PFSK-1 (cell line): ENCODE results near the gene RGS2.

Source experiments
- FOXP2 ChIP-seq: optimal IDR thresholded peaks from 2 replicates; pipeline ENCODE3; 2011; ENCODE audit warnings: borderline replicate concordance, control low read depth, inconsistent platforms; ENCODE audit not compliant: insufficient read depth; ENCODE audit errors: extremely low read length, extremely low read depth
- POLR2AphosphoS5 ChIP-seq: IDR thresholded peaks from 2 replicates; pipeline ENCODE4 v1.6.1; 2012; ENCODE audit warnings: low read depth, mild to moderate bottlenecking, control low read depth, low read length, moderate library complexity
- REST ChIP-seq, 2 experiments: IDR thresholded peaks; 2 replicates each; pipeline versions ENCODE4 v1.6.1 to v1.8.0; 2011 to 2012; ENCODE audit warnings: low read depth in 2 of 2, low read length in 2 of 2, control low read depth in 1 of 2, inconsistent platforms in 1 of 2, mild to moderate bottlenecking in 1 of 2, moderate library complexity in 1 of 2; ENCODE audit not compliant: insufficient read depth in 1 of 2
- SIN3A ChIP-seq: IDR thresholded peaks from 2 replicates; pipeline ENCODE4 v1.6.1; 2012; ENCODE audit warnings: mild to moderate bottlenecking, low read length, moderate library complexity, borderline replicate concordance; ENCODE audit not compliant: insufficient read depth
- TAF1 ChIP-seq: IDR thresholded peaks from 2 replicates; pipeline ENCODE4 v1.6.1; 2012; ENCODE audit warnings: low read length, control low read depth, borderline replicate concordance; ENCODE audit not compliant: insufficient read depth

RGS2 gene

GRCh38 chr1:192849442-192849841 is 40.6 kb downstream of the RGS2 start:
- TF ChIP-seq REST (IDR thresholded peaks at IDR 0.05; ENCODE audit: insufficient read depth in 1 of 2, low read depth in 2 of 2, low read length in 2 of 2): no peak
- no peak for TF ChIP-seq POLR2AphosphoS5
- TF ChIP-seq FOXP2: no peak
- no peak for TF ChIP-seq TAF1
- no peak for TF ChIP-seq SIN3A

- TF ChIP-seq FOXP2 (no peak), SIN3A (no peak), TAF1 (no peak), POLR2AphosphoS5 (no peak), REST (IDR thresholded peaks at IDR 0.05; ENCODE audit: insufficient read depth in 1 of 2, low read depth in 2 of 2, low read length in 2 of 2) (no peak)
Measured at GRCh38 chr1:192852001-192852947, 43.4 kb downstream of the RGS2 start.

GRCh38 chr1:192858456-192858855 is 49.6 kb downstream of the RGS2 start:
- no peak for TF ChIP-seq FOXP2
- no peak for TF ChIP-seq REST (IDR thresholded peaks at IDR 0.05; ENCODE audit: insufficient read depth in 1 of 2, low read depth in 2 of 2, low read length in 2 of 2)
- no peak for TF ChIP-seq SIN3A
- TF ChIP-seq TAF1: no peak
- no peak for TF ChIP-seq POLR2AphosphoS5

GRCh38 chr1:192859808-192860207 is 51.0 kb downstream of the RGS2 start:
- TF ChIP-seq TAF1: no peak
- TF ChIP-seq SIN3A: no peak

GRCh38 chr1:192860478-192861185 is 51.8 kb downstream of the RGS2 start:
- TF ChIP-seq REST (IDR thresholded peaks at IDR 0.05; ENCODE audit: insufficient read depth in 1 of 2, low read depth in 2 of 2, low read length in 2 of 2) (no peak), SIN3A (no peak), POLR2AphosphoS5 (no peak), TAF1 (no peak), FOXP2 (no peak)
